T1000 (cell line): ENCODE data around the gene MAGEF1.

ENCODE experiments used
- DNase-seq: peaks from one replicate; lab custom pipeline; 2025; ENCODE audit warnings: mixed read lengths; lab: John Stamatoyannopoulos, UW

MAGEF1 gene

DNA sequence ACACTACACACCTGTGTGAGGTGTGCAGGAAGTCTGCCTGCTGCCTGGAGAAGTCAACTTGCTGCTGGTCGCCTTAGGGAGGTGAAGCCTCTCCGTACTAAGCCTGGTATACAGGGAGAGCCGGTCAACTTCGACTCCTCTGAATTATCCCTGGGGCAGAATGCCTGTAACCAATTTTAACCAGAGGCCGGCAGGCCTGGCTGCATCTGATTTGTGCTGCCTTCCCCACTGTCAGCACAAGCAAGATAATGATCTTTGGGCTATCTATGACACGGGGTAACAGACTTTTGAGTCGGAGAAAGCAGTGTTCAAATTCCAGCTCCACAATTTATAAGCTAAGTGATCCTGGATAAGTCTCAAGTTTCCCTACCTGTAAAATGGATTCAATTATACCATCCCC, 42.3 kb downstream of the MAGEF1 start:
- DNase-seq = no peak

DNA sequence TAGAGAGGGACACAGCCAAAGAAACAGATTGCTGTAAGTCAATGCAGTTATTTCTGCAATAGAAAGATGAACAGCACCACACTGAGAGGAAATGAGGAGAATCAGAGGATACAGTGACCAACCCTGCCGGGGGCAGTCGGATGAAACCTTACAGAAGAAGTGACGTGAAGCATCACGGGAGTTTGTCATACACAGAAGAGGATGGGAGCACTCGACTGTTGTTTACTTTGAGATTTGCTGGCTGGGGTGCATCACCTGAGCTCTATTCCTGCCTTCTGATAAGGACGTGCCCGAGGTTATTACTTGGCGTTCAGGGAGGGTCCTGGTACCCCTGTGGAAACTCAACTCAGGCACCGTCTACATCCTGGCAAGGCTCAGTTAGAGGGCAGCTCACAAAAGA, 45.4 kb downstream of the MAGEF1 start:
- DNase-seq = no peak

DNA sequence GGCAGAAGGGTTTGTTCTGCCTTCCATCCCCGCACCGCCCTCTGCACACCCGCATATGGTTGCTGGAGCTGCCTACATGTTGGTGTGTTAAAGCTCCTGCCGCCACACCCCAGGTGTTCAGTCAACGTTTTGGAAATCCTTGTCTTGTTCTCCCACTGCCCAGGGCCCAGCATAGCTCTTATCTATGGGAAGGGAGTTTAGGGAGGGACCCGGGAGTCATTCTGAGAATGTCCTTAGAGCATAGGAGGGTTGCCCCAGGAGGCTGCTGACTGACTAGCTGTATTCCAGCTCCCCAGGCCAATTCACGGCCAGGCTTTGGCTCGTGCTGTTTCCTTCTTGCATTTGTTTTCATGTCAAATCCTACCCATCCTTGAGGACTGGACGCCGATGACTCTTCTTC, 46.8 kb downstream of the MAGEF1 start:
- DNase-seq = no peak

DNA sequence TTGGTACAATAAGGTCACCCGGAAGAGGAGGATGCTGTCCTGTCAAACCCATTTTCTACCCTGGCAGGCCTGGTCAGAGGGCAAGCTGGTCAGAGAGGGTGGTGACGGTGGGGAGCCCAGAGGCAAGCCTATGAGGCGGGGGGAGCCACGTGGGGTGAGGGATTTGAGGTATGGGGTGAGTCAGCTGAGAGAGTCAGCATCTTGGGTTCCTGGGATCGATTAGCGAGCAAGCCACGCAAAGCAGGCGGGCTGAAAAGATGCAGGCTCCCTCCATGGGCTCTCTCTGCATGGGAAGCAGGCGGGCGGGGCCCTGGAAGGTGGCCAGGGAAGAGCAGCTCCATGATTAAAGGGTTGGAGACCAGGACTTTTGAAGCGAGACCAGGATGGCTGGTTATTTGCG, 48.1 kb downstream of the MAGEF1 start:
- no peak for DNase-seq

DNA sequence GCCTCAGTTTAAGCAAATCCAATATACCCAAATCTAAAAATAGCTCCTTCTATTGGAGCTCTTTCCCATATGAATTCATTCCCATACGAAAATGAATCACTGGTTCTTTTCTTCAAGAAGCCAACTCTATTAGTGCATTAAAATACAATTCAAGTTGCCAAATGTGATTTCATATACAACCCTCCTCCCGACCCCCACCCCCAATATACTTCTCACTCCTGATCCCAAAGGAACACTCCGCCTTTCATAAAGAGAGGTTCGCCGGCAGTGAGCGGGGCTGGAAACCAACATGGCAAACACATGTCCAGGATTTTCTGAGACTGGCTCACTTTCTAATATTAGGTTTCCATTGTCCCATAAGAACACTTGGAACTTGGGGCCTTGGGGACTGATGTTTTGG, 48.5 kb downstream of the MAGEF1 start:
- no peak for DNase-seq

DNA sequence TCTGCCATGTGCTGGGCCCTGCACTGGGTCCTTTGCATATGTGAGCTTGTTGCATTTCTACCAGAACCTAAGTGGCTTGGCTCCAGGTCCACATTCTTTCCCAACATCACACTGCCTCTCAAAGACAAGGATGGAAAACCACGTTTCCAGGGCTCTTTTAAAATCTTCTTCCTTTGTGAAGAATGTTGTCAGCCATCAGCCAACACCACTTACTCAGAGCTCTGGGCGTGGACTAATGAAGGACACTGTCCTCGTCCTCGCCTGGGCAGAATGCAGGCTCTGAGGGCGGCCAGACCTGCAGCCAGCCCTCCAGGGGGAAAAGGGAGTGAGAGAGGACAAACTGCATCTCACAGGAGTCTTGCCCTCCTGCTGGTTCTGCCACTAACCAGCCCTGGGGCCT, 49.7 kb downstream of the MAGEF1 start:
- DNase-seq = no peak

DNA sequence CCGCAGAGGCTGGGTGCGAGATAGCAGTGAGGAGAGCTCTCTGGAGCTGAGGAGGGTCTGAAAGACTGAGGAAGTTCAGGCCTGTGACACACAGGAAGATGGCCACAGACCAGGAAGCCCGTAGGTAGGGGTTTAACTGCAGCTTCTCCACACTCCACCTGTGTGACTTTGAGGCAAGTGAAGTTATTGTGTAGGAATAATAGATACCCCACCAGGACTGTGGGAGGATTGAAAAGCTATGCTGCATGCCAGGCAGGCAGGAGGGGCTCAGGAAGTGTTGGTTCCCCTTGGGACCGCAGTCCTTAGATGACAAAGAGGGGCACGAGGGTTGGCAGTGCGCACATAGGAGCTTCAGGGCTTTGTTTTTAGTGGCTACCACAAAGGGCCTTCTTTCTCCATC, 50.9 kb downstream of the MAGEF1 start:
- no peak for DNase-seq
